Keratinocyte (primary cell): Measurements from ENCODE around the gene CRISP2. TPM values are rescaled to one million over a fixed set of nuclear protein-coding genes. Genes with fewer than 3 reads are reported as not detected.

Source experiments
- DNase-seq: peaks from one replicate; pipeline ENCODE4 v3.0.0-alpha.2; 2011; ENCODE audit warnings: low read depth, missing footprints, low spot score
- FAIRE-seq: peaks from 2 replicates; lab custom pipeline; 2011; peaks lifted over from hg19 to GRCh38; lab: Jason Lieb, UNC
- H2AFZ ChIP-seq: 2 replicates; pipeline ENCODE4 v1.6.0; 2012; ENCODE audit warnings: low read length, control low read depth, inconsistent platforms; ENCODE audit not compliant: control insufficient read depth
- H3K27ac ChIP-seq: 2 replicates; pipeline ENCODE4 v1.5.1; 2011; ENCODE audit warnings: low read length; ENCODE audit not compliant: control insufficient read depth, insufficient read depth
- H3K27me3 ChIP-seq: 3 replicates; pipeline ENCODE4 v1.6.0; 2011; ENCODE audit warnings: low read length; ENCODE audit not compliant: control insufficient read depth, insufficient read depth; ENCODE audit errors: extremely low read depth
- H3K36me3 ChIP-seq, 2 experiments: 2 replicates in 1 of 2; 3 replicates in 1 of 2; pipeline ENCODE4 v1.5.1; 2011; ENCODE audit warnings: low read length in 2 of 2, mild to moderate bottlenecking in 1 of 2; ENCODE audit not compliant: control insufficient read depth in 2 of 2, insufficient read depth in 2 of 2; ENCODE audit errors: extremely low read depth in 1 of 2
- H3K4me1 ChIP-seq: 3 replicates; pipeline ENCODE4 v1.5.1; 2011; ENCODE audit warnings: low read length; ENCODE audit not compliant: control insufficient read depth, insufficient read depth; ENCODE audit errors: extremely low read depth
- H3K4me2 ChIP-seq: 3 replicates; pipeline ENCODE4 v1.6.0; 2011; ENCODE audit warnings: low read depth, low read length; ENCODE audit not compliant: control insufficient read depth, insufficient read depth; ENCODE audit errors: extremely low read depth
- H3K4me3 ChIP-seq, 3 experiments: fragments of 200-600 bp in 1 of 3; sonication (generic) in 1 of 3; 2 replicates in 2 of 3; 3 replicates in 1 of 3; pipeline ENCODE4 v1.5.1; 2011 to 2016; ENCODE audit warnings: low read length in 3 of 3, mild to moderate bottlenecking in 3 of 3, control low read depth in 2 of 3, inconsistent platforms in 1 of 3, low read depth in 1 of 3, mixed read lengths in 1 of 3, mixed run types in 1 of 3, moderate library complexity in 1 of 3; ENCODE audit not compliant: control insufficient read depth in 2 of 3, insufficient read depth in 2 of 3; ENCODE audit errors: extremely low read depth in 1 of 3
- H3K79me2 ChIP-seq: 2 replicates; pipeline ENCODE4 v1.6.0; 2012; ENCODE audit warnings: low read length; ENCODE audit not compliant: control insufficient read depth, insufficient read depth
- H3K9ac ChIP-seq: 3 replicates; pipeline ENCODE4 v1.6.0; 2011; ENCODE audit warnings: low read length; ENCODE audit not compliant: control insufficient read depth, insufficient read depth; ENCODE audit errors: extremely low read depth
- H3K9me1 ChIP-seq: 3 replicates; pipeline ENCODE4 v1.6.0; 2011; ENCODE audit warnings: low read length; ENCODE audit not compliant: control insufficient read depth, insufficient read depth; ENCODE audit errors: extremely low read depth
- H3K9me3 ChIP-seq: 2 replicates; pipeline ENCODE4 v1.5.1; 2012; ENCODE audit warnings: low read depth, low read length; ENCODE audit not compliant: control insufficient read depth
- H4K20me1 ChIP-seq: 3 replicates; pipeline ENCODE4 v1.6.0; 2011; ENCODE audit warnings: low read length; ENCODE audit not compliant: control insufficient read depth, insufficient read depth; ENCODE audit errors: extremely low read depth
- EZH2 ChIP-seq: IDR thresholded peaks from one replicate; pipeline ENCODE4 v1.6.1; 2012; ENCODE audit warnings: inconsistent platforms, mild to moderate bottlenecking, low read length, moderate library complexity
- dilution Hi-C: fragments of 300-500 bp; cut with MboI; formaldehyde crosslinking; loops from one replicate; pipeline ENCODE4 v1.7.0; 2020; ENCODE audit warnings: low sequenced_read_pairs; ENCODE audit not compliant: extremely low pct_ligation_motif_present
- polyA plus RNA-seq, 5 experiments: library from polyadenylated mRNA; depleted of rRNA in 3 of 5; stranded (reverse) in 3 of 5; stranded (forward) in 1 of 5; unstranded in 1 of 5; fragments of >200 nt; gene quantifications; 1 replicate in 1 of 5; 2 replicates in 3 of 5; 3 replicates in 1 of 5; pipeline versions ENCODE4 v1.2.1 to v1.2.3, GENCODE V29; 2011 to 2012; ENCODE audit warnings: missing spikeins in 2 of 5, low read depth in 1 of 5, low replicate concordance in 1 of 5
- TF ChIP-seq, protein P1 (sequence below), 3 experiments: IDR thresholded peaks in 1 of 3; conservative IDR thresholded peaks in 1 of 3; optimal IDR thresholded peaks in 1 of 3; 2 replicates in 2 of 3; 3 replicates in 1 of 3; pipeline versions ENCODE3 to v1.5.1; 2011; ENCODE audit warnings: low read length in 3 of 3, mild to moderate bottlenecking in 3 of 3, moderate library complexity in 2 of 3, control low read depth in 1 of 3, inconsistent platforms in 1 of 3; ENCODE audit not compliant: insufficient read depth in 2 of 3; ENCODE audit errors: extremely low read depth in 1 of 3

The CRISP2 gene
- polyA plus RNA-seq, 1 donor (not counting 4 experiments of a cell fraction or from before 2014, with no cell fraction given), result not detected

DNA sequence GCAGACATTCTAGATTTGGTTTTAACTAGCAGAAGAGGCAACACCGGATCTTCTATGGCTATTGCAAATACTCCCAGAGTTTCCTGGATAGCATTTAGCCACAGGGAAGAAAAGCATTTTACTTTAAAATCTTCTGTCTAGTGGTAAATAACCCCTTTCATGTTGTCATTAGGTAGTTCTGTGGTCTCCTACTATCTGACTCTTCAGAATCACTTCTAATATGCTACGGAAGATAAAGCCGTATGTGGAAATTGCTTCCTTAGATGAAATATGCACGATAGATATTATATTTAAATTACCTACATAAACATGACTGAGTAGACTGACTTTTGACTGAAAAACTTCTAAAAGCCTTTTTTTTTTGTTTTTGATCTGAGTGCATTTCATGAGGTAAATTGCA is 30.1 kb upstream of the CRISP2 start:
- H3K79me2 ChIP-seq, result no peaks in the 10 kb centered on the region
- no peak overlapping the region for H3K9ac ChIP-seq
- no peaks in the 10 kb centered on the region for H3K36me3 ChIP-seq
- DNase-seq (no peak), FAIRE-seq (no peak)
- no peak overlapping the region for H3K27ac ChIP-seq
- H3K4me3 ChIP-seq, result no peak overlapping the region
- H3K9me1 ChIP-seq, result no peaks in the 10 kb centered on the region
- H3K9me3 ChIP-seq, result no peaks in the 10 kb centered on the region
- dilution Hi-C loops, result no loop called here
- no peaks in the 10 kb centered on the region for H3K27me3 ChIP-seq
- no peak overlapping the region for H2AFZ ChIP-seq
- TF ChIP-seq, protein P1, sequence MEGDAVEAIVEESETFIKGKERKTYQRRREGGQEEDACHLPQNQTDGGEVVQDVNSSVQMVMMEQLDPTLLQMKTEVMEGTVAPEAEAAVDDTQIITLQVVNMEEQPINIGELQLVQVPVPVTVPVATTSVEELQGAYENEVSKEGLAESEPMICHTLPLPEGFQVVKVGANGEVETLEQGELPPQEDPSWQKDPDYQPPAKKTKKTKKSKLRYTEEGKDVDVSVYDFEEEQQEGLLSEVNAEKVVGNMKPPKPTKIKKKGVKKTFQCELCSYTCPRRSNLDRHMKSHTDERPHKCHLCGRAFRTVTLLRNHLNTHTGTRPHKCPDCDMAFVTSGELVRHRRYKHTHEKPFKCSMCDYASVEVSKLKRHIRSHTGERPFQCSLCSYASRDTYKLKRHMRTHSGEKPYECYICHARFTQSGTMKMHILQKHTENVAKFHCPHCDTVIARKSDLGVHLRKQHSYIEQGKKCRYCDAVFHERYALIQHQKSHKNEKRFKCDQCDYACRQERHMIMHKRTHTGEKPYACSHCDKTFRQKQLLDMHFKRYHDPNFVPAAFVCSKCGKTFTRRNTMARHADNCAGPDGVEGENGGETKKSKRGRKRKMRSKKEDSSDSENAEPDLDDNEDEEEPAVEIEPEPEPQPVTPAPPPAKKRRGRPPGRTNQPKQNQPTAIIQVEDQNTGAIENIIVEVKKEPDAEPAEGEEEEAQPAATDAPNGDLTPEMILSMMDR (optimal IDR thresholded peaks at IDR 0.05 in 1 of 3, IDR thresholded peaks at IDR 0.05 in 1 of 3, conservative IDR thresholded peaks at IDR 0.05 in 1 of 3; ENCODE audit: extremely low read depth in 1 of 3, insufficient read depth in 2 of 3, low read length in 3 of 3), result no peak
- TF ChIP-seq EZH2, result no peak
- H4K20me1 ChIP-seq, result no peaks in the 10 kb centered on the region
- no peak overlapping the region for H3K4me2 ChIP-seq
- no peaks in the 10 kb centered on the region for H3K4me1 ChIP-seq

DNA sequence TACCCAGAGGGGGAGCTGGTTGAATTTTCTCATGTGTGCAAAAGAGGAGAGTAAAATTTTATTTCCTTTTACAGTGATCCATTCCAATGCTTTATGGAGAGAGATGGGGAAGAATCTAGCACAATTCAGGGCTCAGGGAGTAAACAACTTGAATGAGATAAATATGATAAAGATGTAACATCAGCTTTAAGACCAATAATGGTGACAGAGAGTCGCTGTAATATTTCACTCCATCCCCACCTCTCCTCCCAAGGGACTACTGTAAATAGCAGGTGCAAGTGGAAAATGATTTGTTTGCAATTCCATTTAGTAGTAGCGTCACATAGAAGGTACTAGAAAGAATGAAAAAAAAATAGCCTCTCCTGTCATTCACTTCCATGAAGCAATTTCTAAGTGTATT is 26.1 kb upstream of the CRISP2 start:
- TF ChIP-seq, protein P1 (optimal IDR thresholded peaks at IDR 0.05 in 1 of 3, IDR thresholded peaks at IDR 0.05 in 1 of 3, conservative IDR thresholded peaks at IDR 0.05 in 1 of 3; ENCODE audit: extremely low read depth in 1 of 3, insufficient read depth in 2 of 3, low read length in 3 of 3), result no peak
- TF ChIP-seq EZH2, result no peak
- no peak overlapping the region for H3K4me3 ChIP-seq
- no peaks in the 10 kb centered on the region for H3K36me3 ChIP-seq
- dilution Hi-C loops, result no loop called here
- H3K27me3 ChIP-seq, result no peaks in the 10 kb centered on the region
- H3K4me1 ChIP-seq, result no peaks in the 10 kb centered on the region
- no peak overlapping the region for H3K4me2 ChIP-seq
- no peaks in the 10 kb centered on the region for H3K9me1 ChIP-seq
- no peak overlapping the region for H2AFZ ChIP-seq
- FAIRE-seq (no peak), DNase-seq (no peak)
- H3K27ac ChIP-seq, result no peak overlapping the region
- H3K9ac ChIP-seq, result no peak overlapping the region
- no peaks in the 10 kb centered on the region for H3K79me2 ChIP-seq
- H3K9me3 ChIP-seq, result no peaks in the 10 kb centered on the region
- no peaks in the 10 kb centered on the region for H4K20me1 ChIP-seq
